Measurements from ENCODE around the gene TMCC1.

TMCC1 gene

GRCh38 chr3:129723558-129724324 lies 169.8 kb downstream of the TMCC1 start:
- no peaks in the 10 kb centered on the region for H3K4me1 ChIP-seq
- no peaks in the 10 kb centered on the region for H3K9me3 ChIP-seq
- no peak overlapping the region for H3K4me2 ChIP-seq
- no peaks in the 10 kb centered on the region for H3K27me3 ChIP-seq
- peaks cover 12% of the 10 kb centered on the region; the same call in 1 of the 2 replicates for H4K20me1 ChIP-seq
- no peaks in the 10 kb centered on the region for H3K36me3 ChIP-seq
- H3K9ac ChIP-seq = no peak overlapping the region
- H3K4me3 ChIP-seq = no peak overlapping the region
- no peak overlapping the region for H3K27ac ChIP-seq
- no peak for TF ChIP-seq Cebpa-rat (IDR thresholded peaks at IDR 0.05)

- Histone ChIP-seq H3K27ac (no peak overlapping the region), H3K4me1 (no peaks in the 10 kb centered on the region), H3K36me3 (no peaks in the 10 kb centered on the region), H4K20me1 (peaks cover 16% of the 10 kb centered on the region; the same call in 1 of the 2 replicates), H3K4me2 (no peak overlapping the region), H3K9me3 (no peaks in the 10 kb centered on the region), H3K27me3 (no peaks in the 10 kb centered on the region), H3K4me3 (no peak overlapping the region), H3K9ac (no peak overlapping the region)
- no peak for TF ChIP-seq Cebpa-rat (IDR thresholded peaks at IDR 0.05)
These were observed 171.0 kb downstream of the TMCC1 start for GRCh38 chr3:129722527-129722926.

GRCh38 chr3:129718201-129718600 lies 175.3 kb downstream of the TMCC1 start:
- H3K36me3 ChIP-seq = no peaks in the 10 kb centered on the region
- H3K4me3 ChIP-seq = no peak overlapping the region
- no peaks in the 10 kb centered on the region for H3K27me3 ChIP-seq
- no peaks in the 10 kb centered on the region for H3K9me3 ChIP-seq
- H3K4me1 ChIP-seq = no peaks in the 10 kb centered on the region
- H4K20me1 ChIP-seq = peaks cover 33% of the 10 kb centered on the region; the same call in 1 of the 2 replicates
- TF ChIP-seq Cebpa-rat (IDR thresholded peaks at IDR 0.05) = no peak
- no peak overlapping the region for H3K27ac ChIP-seq
- no peak overlapping the region for H3K4me2 ChIP-seq
- H3K9ac ChIP-seq = no peak overlapping the region

GRCh38 chr3:129715854-129716253 lies 177.7 kb downstream of the TMCC1 start:
- no peaks in the 10 kb centered on the region for H3K4me1 ChIP-seq
- H3K4me3 ChIP-seq = no peak overlapping the region
- H3K9me3 ChIP-seq = no peaks in the 10 kb centered on the region
- no peak for TF ChIP-seq Cebpa-rat (IDR thresholded peaks at IDR 0.05)
- no peaks in the 10 kb centered on the region for H3K36me3 ChIP-seq
- H3K4me2 ChIP-seq = no peak overlapping the region
- no peak overlapping the region for H3K27ac ChIP-seq
- no peaks in the 10 kb centered on the region for H3K27me3 ChIP-seq
- H3K9ac ChIP-seq = no peak overlapping the region
- H4K20me1 ChIP-seq = peaks cover 28% of the 10 kb centered on the region; the same call in 1 of the 2 replicates

GRCh38 chr3:129708328-129708861 lies 185.1 kb downstream of the TMCC1 start:
- Histone ChIP-seq H3K9me3 (no peaks in the 10 kb centered on the region), H3K27ac (no peak overlapping the region), H3K9ac (no peak overlapping the region), H3K27me3 (no peaks in the 10 kb centered on the region), H3K36me3 (no peaks in the 10 kb centered on the region), H4K20me1 (no peaks in the 10 kb centered on the region), H3K4me3 (no peak overlapping the region), H3K4me2 (no peak overlapping the region), H3K4me1 (no peaks in the 10 kb centered on the region)
- TF ChIP-seq Cebpa-rat (IDR thresholded peaks at IDR 0.05) = no peak

GRCh38 chr3:129705274-129705673 lies 188.2 kb downstream of the TMCC1 start:
- Histone ChIP-seq H3K27me3 (no peaks in the 10 kb centered on the region), H3K36me3 (no peaks in the 10 kb centered on the region), H3K4me2 (no peak overlapping the region), H3K27ac (no peak overlapping the region), H4K20me1 (peaks cover 6% of the 10 kb centered on the region; the same call in 1 of the 2 replicates), H3K9ac (no peak overlapping the region), H3K4me3 (no peak overlapping the region), H3K9me3 (no peaks in the 10 kb centered on the region), H3K4me1 (peaks cover 8% of the 10 kb centered on the region; the same call in 1 of the 2 replicates)
- TF ChIP-seq Cebpa-rat (IDR thresholded peaks at IDR 0.05) = no peak

GRCh38 chr3:129703913-129704312 lies 189.6 kb downstream of the TMCC1 start:
- TF ChIP-seq Cebpa-rat (IDR thresholded peaks at IDR 0.05) = no peak
- no peak overlapping the region for H3K27ac ChIP-seq
- H3K4me1 ChIP-seq = peaks cover 8% of the 10 kb centered on the region; the same call in 1 of the 2 replicates
- no peak overlapping the region for H3K4me2 ChIP-seq
- H3K36me3 ChIP-seq = no peaks in the 10 kb centered on the region; the same call in 1 of the 2 replicates
- H3K27me3 ChIP-seq = no peaks in the 10 kb centered on the region
- H4K20me1 ChIP-seq = peaks cover 6% of the 10 kb centered on the region; the same call in 1 of the 2 replicates
- no peak overlapping the region for H3K4me3 ChIP-seq
- H3K9me3 ChIP-seq = no peaks in the 10 kb centered on the region
- H3K9ac ChIP-seq = no peak overlapping the region

GRCh38 chr3:129702934-129703712 lies 190.4 kb downstream of the TMCC1 start:
- TF ChIP-seq Cebpa-rat (IDR thresholded peaks at IDR 0.05) = no peak
- Histone ChIP-seq H3K9ac (no peak overlapping the region), H4K20me1 (peaks cover 6% of the 10 kb centered on the region; the same call in 1 of the 2 replicates), H3K4me1 (peaks cover 8% of the 10 kb centered on the region; the same call in 1 of the 2 replicates), H3K36me3 (no peaks in the 10 kb centered on the region; the same call in 1 of the 2 replicates), H3K27ac (no peak overlapping the region), H3K4me2 (peak overlapping the region; percentile 11; the same call in 1 of the 2 replicates), H3K27me3 (no peaks in the 10 kb centered on the region), H3K4me3 (no peak overlapping the region), H3K9me3 (peaks cover 2% of the 10 kb centered on the region)

- peaks cover 21% of the 10 kb centered on the region for H3K9me3 ChIP-seq
- H3K36me3 ChIP-seq = peaks cover 17% of the 10 kb centered on the region
- no peak for TF ChIP-seq Cebpa-rat (IDR thresholded peaks at IDR 0.05)
- H4K20me1 ChIP-seq = peaks cover 6% of the 10 kb centered on the region; the same call in 1 of the 2 replicates
- H3K4me1 ChIP-seq = peaks cover 8% of the 10 kb centered on the region; the same call in 1 of the 2 replicates
- H3K27me3 ChIP-seq = no peaks in the 10 kb centered on the region
- H3K4me2 ChIP-seq = no peak overlapping the region
- no peak overlapping the region for H3K27ac ChIP-seq
- H3K4me3 ChIP-seq = no peak overlapping the region
- H3K9ac ChIP-seq = no peak overlapping the region
These were observed 192.3 kb downstream of the TMCC1 start for GRCh38 chr3:129701161-129701560.

Measured in BLaER1 (cell line).